Measurements from ENCODE around the gene NKAIN2.
"Not testable (repeated sequence)": the region's sequence is repeated elsewhere in the genome, so short reads cannot be mapped to it uniquely, and the experiment has no call there.

Gene NKAIN2

GRCh38 chr6:123895806-123896205, 92.1 kb downstream of the NKAIN2 start:
- DNase-seq (ENCODE audit: low spot score), result no peak

GRCh38 chr6:123896869-123897268, 93.2 kb downstream of the NKAIN2 start:
- DNase-seq (ENCODE audit: low spot score), result no peak

GRCh38 chr6:123897965-123898364, 94.3 kb downstream of the NKAIN2 start:
- DNase-seq (ENCODE audit: low spot score), result no peak

GRCh38 chr6:123898665-123899064, 95.0 kb downstream of the NKAIN2 start:
- no peak for DNase-seq (ENCODE audit: low spot score)

GRCh38 chr6:123899745-123900144, 96.1 kb downstream of the NKAIN2 start:
- DNase-seq (ENCODE audit: low spot score), result no peak

GRCh38 chr6:123901436-123901835, 97.8 kb downstream of the NKAIN2 start:
- DNase-seq (ENCODE audit: low spot score), result no peak

GRCh38 chr6:123902738-123903313, 99.2 kb downstream of the NKAIN2 start:
- DNase-seq (ENCODE audit: low spot score), result no peak

GRCh38 chr6:123904228-123904627, 100.6 kb downstream of the NKAIN2 start:
- DNase-seq (ENCODE audit: low spot score), result no peak

GRCh38 chr6:123908797-123909196, 105.1 kb downstream of the NKAIN2 start:
- DNase-seq (ENCODE audit: low spot score), result no peak

GRCh38 chr6:123909989-123910388, 106.3 kb downstream of the NKAIN2 start:
- DNase-seq (ENCODE audit: low spot score), result no peak

GRCh38 chr6:123913863-123914262, 110.2 kb downstream of the NKAIN2 start:
- DNase-seq (ENCODE audit: low spot score), result no peak

- not testable (repeated sequence) for DNase-seq (ENCODE audit: low spot score)
Observed at GRCh38 chr6:123923379-123923778, 119.7 kb downstream of the NKAIN2 start.

- no peak for DNase-seq (ENCODE audit: low spot score)
Observed at GRCh38 chr6:123925350-123925749, 121.7 kb downstream of the NKAIN2 start.

GRCh38 chr6:123925842-123926399, 122.3 kb downstream of the NKAIN2 start:
- DNase-seq (ENCODE audit: low spot score), result no peak

GRCh38 chr6:123928529-123928928, 124.9 kb downstream of the NKAIN2 start:
- DNase-seq (ENCODE audit: low spot score), result no peak

GRCh38 chr6:123931928-123932327, 128.3 kb downstream of the NKAIN2 start:
- no peak for DNase-seq (ENCODE audit: low spot score)

GRCh38 chr6:123940551-123940950, 136.9 kb downstream of the NKAIN2 start:
- no peak for DNase-seq (ENCODE audit: low spot score)

- no peak for DNase-seq (ENCODE audit: low spot score)
Observed at GRCh38 chr6:123941855-123942254, 138.2 kb downstream of the NKAIN2 start.

- DNase-seq (ENCODE audit: low spot score), result no peak
Observed at GRCh38 chr6:123945386-123945785, 141.7 kb downstream of the NKAIN2 start.

- DNase-seq (ENCODE audit: low spot score), result no peak
Observed at GRCh38 chr6:123953920-123954319, 150.3 kb downstream of the NKAIN2 start.

GRCh38 chr6:123956492-123957139, 153.0 kb downstream of the NKAIN2 start:
- no peak for DNase-seq (ENCODE audit: low spot score)

- DNase-seq (ENCODE audit: low spot score), result no peak
Observed at GRCh38 chr6:123962508-123962907, 158.8 kb downstream of the NKAIN2 start.

GRCh38 chr6:123965894-123966293, 162.2 kb downstream of the NKAIN2 start:
- no peak for DNase-seq (ENCODE audit: low spot score)

GRCh38 chr6:123966618-123967017, 163.0 kb downstream of the NKAIN2 start:
- no peak for DNase-seq (ENCODE audit: low spot score)
